Calu3 (cell line): ENCODE measurements around the gene PCOLCE2. TPM values are rescaled to one million over a fixed set of nuclear protein-coding genes. Genes with fewer than 3 reads are reported as not detected.

ENCODE experiments used
- BruUV-seq: library from RNA; stranded (reverse); fragments of 400-500 nt; replicated peaks from 2 replicates; lab custom pipeline; 2021; lab: Mats Ljungman, UMichigan
- CTCF ChIA-PET: fragments of 300-600 bp; sonication (Branson Sonifier 250); formaldehyde crosslinking; loops from one replicate; lab custom pipeline; 2022; ENCODE audit warnings: antibody characterized with exemption; lab: Charles Lee
- DNase-seq: peaks from one replicate; pipeline ENCODE4 v3.0.0; 2022
- H3K27ac Mint-ChIP-seq: one replicate; pipeline ENCODE4 v1.8.0; 2022; ENCODE audit warnings: mixed read lengths; ENCODE audit not compliant: unreplicated experiment
- H3K27me3 Mint-ChIP-seq: one replicate; pipeline ENCODE4 v1.8.0; 2022; ENCODE audit warnings: mixed read lengths; ENCODE audit not compliant: unreplicated experiment
- H3K36me3 Mint-ChIP-seq: one replicate; pipeline ENCODE4 v1.8.0; 2022; ENCODE audit warnings: mild to moderate bottlenecking, moderate library complexity, mixed read lengths; ENCODE audit not compliant: insufficient read depth, unreplicated experiment
- H3K4me1 Mint-ChIP-seq: one replicate; pipeline ENCODE4 v1.8.0; 2022; ENCODE audit warnings: mild to moderate bottlenecking, low read depth, mixed read lengths; ENCODE audit not compliant: unreplicated experiment
- H3K4me3 Mint-ChIP-seq: one replicate; pipeline ENCODE4 v1.8.0; 2022; ENCODE audit warnings: mild to moderate bottlenecking, low read depth, moderate library complexity, mixed read lengths; ENCODE audit not compliant: unreplicated experiment
- H3K9me3 Mint-ChIP-seq: one replicate; pipeline ENCODE4 v1.8.0; 2022; ENCODE audit warnings: low read depth, mixed read lengths; ENCODE audit not compliant: unreplicated experiment
- CTCF ChIP-seq: fragments of 200-600 bp; IDR thresholded peaks from one replicate; pipeline ENCODE4 v1.8.0; 2022; ENCODE audit warnings: antibody characterized with exemption; ENCODE audit not compliant: unreplicated experiment
- intact Hi-C: fragments of 100-400 bp; cut with micrococcal nuclease; formaldehyde crosslinking; loops from one replicate; pipeline ENCODE4 v1.10.0; 2022; ENCODE audit not compliant: unreplicated experiment
- total RNA-seq: library from RNA; stranded (reverse); gene quantifications from 2 replicates; pipeline ENCODE4 v1.2.3, GENCODE V29; 2022

PCOLCE2 gene
- total RNA-seq, 1 experiment from 2014 or later = 9.6 TPM

DNA sequence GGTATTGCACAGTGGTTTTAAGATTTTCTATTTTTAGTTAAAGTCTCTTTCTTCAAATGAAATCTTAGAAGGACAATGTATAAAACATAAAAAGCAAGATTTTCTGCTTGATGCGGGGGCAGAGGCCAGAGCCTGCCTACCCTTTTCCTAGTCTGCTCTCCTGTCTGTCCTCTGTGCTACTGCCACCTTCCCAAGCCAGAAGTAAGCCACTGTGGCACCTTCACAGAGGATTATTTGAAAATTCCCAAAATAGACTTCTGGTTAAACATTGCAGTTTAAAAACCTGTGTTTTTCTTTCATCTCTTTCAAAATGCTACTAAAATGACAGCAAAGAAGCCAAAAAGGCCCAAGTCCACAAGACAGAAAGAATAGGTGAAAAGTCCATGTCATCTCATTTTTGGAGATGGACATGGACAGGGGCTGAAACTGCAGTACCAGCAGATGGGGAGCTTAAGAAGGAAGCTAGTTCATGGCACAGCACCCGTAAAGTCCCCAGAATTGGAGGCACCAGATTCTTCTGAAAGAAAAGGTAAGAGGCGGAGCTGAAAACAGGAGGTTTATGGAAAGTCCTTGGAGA lies 37.6 kb upstream of the PCOLCE2 start:
- no peak for DNase-seq
- Mint-ChIP-seq H3K27me3 (no peaks in the 10 kb centered on the region), H3K4me3 (no peak overlapping the region), H3K36me3 (no peaks in the 10 kb centered on the region), H3K4me1 (no peaks in the 10 kb centered on the region), H3K27ac (no peak overlapping the region), H3K9me3 (peaks cover 5% of the 10 kb centered on the region)
- BruUV-seq = no TSS peak
- TF ChIP-seq CTCF = no peak
- intact Hi-C loops = no loop called here
- CTCF ChIA-PET = interaction anchor here (0.6 kb wide), 1 partner anchor 281 kb away, joined by 4 read pairs; no protein-coding TSS in a partner anchor

- no peak overlapping the region for H3K27ac Mint-ChIP-seq
- no peak for TF ChIP-seq CTCF
- no peak for DNase-seq
- no peaks in the 10 kb centered on the region for H3K36me3 Mint-ChIP-seq
- H3K27me3 Mint-ChIP-seq = no peaks in the 10 kb centered on the region
- peaks cover 5% of the 10 kb centered on the region for H3K9me3 Mint-ChIP-seq
- no peaks in the 10 kb centered on the region for H3K4me1 Mint-ChIP-seq
- intact Hi-C loops = no loop called here
- CTCF ChIA-PET = no interaction called here
- no TSS peak for BruUV-seq
- no peak overlapping the region for H3K4me3 Mint-ChIP-seq
Measured at GRCh38 chr3:142925140-142925539, 36.3 kb upstream of the PCOLCE2 start.

DNA sequence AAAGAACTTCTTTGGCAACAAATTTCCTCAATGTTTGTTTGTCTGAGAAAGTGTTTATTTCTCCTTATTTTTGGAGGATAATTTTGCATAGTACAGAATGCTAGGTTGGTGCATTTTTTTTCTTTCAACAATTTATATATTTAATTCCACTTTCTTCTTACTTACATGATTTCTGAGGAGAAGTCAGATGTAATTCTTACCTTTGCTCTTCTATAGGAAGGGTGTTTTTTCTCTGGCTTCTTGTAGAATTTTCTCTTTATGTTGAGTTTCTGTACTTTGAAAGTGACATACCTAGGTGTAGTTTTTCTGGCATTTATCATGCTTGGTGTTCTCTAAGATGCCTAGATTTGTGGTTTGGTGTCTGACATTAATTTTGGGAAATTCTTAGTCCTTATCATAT lies 34.8 kb upstream of the PCOLCE2 start:
- intact Hi-C loops = no loop called here
- H3K4me3 Mint-ChIP-seq = no peak overlapping the region
- no TSS peak for BruUV-seq

DNA sequence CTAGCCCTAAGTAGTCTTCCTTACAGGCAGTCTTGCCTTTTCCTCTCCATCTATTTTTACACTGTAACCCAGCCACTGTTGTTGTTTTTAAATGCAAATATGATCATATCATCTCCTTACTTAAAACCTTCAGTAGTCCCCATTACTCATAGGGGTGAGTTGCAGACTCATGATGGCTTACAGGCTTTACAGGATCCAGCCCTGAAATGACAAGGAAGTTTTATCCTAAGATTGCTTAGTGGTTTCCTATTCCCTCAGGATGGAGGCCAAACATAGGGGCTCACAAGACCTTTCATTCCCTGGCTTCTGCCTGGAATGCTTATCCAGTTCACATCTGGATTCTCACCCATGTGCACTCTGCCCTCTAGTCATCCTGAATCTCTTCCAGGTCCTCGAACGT lies 27.7 kb upstream of the PCOLCE2 start:
- TF ChIP-seq CTCF = no peak
- H3K27me3 Mint-ChIP-seq = peaks cover 13% of the 10 kb centered on the region
- H3K4me3 Mint-ChIP-seq = no peak overlapping the region
- H3K27ac Mint-ChIP-seq = no peak overlapping the region
- no peaks in the 10 kb centered on the region for H3K9me3 Mint-ChIP-seq
- no TSS peak for BruUV-seq
- CTCF ChIA-PET = no interaction called here
- intact Hi-C loops = no loop called here
- no peak for DNase-seq
- H3K4me1 Mint-ChIP-seq = peaks cover 6% of the 10 kb centered on the region
- no peaks in the 10 kb centered on the region for H3K36me3 Mint-ChIP-seq

More for the DNA sequence above, 34.8 kb upstream of the PCOLCE2 start:
- Mint-ChIP-seq H3K4me1 (no peaks in the 10 kb centered on the region), H3K36me3 (no peaks in the 10 kb centered on the region), H3K9me3 (peaks cover 5% of the 10 kb centered on the region), H3K27me3 (no peaks in the 10 kb centered on the region), H3K27ac (no peak overlapping the region)
- DNase-seq = no peak
- no peak for TF ChIP-seq CTCF
- CTCF ChIA-PET = no interaction called here
